H9 (cell line): ENCODE measurements around the gene AFDN. TPM values are rescaled to one million over a fixed set of nuclear protein-coding genes. Genes with fewer than 3 reads are reported as not detected.
A peak's percentile ranks its signal among the peaks of the same experiment; 100 is the strongest.

Source experiments
- DNase-seq: peaks from one replicate; pipeline ENCODE4 v3.0.0-alpha.2; 2017
- H2AFZ ChIP-seq: one replicate; pipeline ENCODE4 v1.6.1; 2013; ENCODE audit warnings: mild to moderate bottlenecking, low read length, control low read depth, moderate library complexity
- H2AK5ac ChIP-seq: 2 replicates; pipeline ENCODE4 v1.6.1; 2013; ENCODE audit warnings: low read length, control low read depth, mixed read lengths; ENCODE audit not compliant: insufficient read length
- H2BK120ac ChIP-seq: one replicate; pipeline ENCODE4 v1.6.1; 2013; ENCODE audit warnings: low read depth, mild to moderate bottlenecking, low read length, control low read depth, inconsistent platforms; ENCODE audit not compliant: poor library complexity, severe bottlenecking
- H2BK12ac ChIP-seq: 2 replicates; pipeline ENCODE4 v1.6.1; 2013; ENCODE audit warnings: low read length, control low read depth, mixed read lengths, low read depth; ENCODE audit not compliant: insufficient read length
- H2BK15ac ChIP-seq: 2 replicates; pipeline ENCODE4 v1.6.1; 2013; ENCODE audit warnings: low read depth, low read length, control low read depth
- H2BK20ac ChIP-seq: one replicate; pipeline ENCODE4 v1.6.1; 2013; ENCODE audit warnings: low read depth, mild to moderate bottlenecking, low read length, control low read depth, inconsistent platforms; ENCODE audit not compliant: poor library complexity, severe bottlenecking
- H2BK5ac ChIP-seq: 2 replicates; pipeline ENCODE4 v1.6.1; 2013; ENCODE audit warnings: low read length, control low read depth, mixed read lengths; ENCODE audit not compliant: insufficient read length
- H3K14ac ChIP-seq: 2 replicates; pipeline ENCODE4 v1.6.1; 2013; ENCODE audit warnings: low read length, control low read depth; ENCODE audit not compliant: insufficient read depth
- H3K18ac ChIP-seq: 2 replicates; pipeline ENCODE4 v1.6.1; 2013; ENCODE audit warnings: low read depth, mild to moderate bottlenecking, mixed read lengths, low read length, control low read depth; ENCODE audit not compliant: insufficient read length
- H3K23ac ChIP-seq: 2 replicates; pipeline ENCODE4 v1.6.1; 2013; ENCODE audit warnings: low read length, control low read depth, mixed read lengths, low read depth; ENCODE audit not compliant: insufficient read length
- H3K23me2 ChIP-seq: 2 replicates; pipeline ENCODE4 v1.6.1; 2013; ENCODE audit warnings: low read depth, mild to moderate bottlenecking, mixed read lengths, low read length, control low read depth; ENCODE audit not compliant: insufficient read length, poor library complexity, severe bottlenecking
- H3K27ac ChIP-seq: 2 replicates; pipeline ENCODE4 v1.5.1; 2013; ENCODE audit warnings: low read length, control low read depth, mixed read lengths, low read depth; ENCODE audit not compliant: insufficient read length
- H3K27me3 ChIP-seq: 2 replicates; pipeline ENCODE4 v1.6.1; 2013; ENCODE audit warnings: low read length, control low read depth, inconsistent platforms; ENCODE audit not compliant: insufficient read depth
- H3K4ac ChIP-seq: 2 replicates; pipeline ENCODE4 v1.6.1; 2013; ENCODE audit warnings: low read depth, mild to moderate bottlenecking, control low read depth, inconsistent platforms, low read length, moderate library complexity
- H3K4me1 ChIP-seq: 2 replicates; pipeline ENCODE4 v1.6.1; 2013; ENCODE audit warnings: low read length, control low read depth, inconsistent platforms; ENCODE audit not compliant: insufficient read depth
- H3K4me2 ChIP-seq: 2 replicates; pipeline ENCODE4 v1.6.1; 2013; ENCODE audit warnings: low read length, control low read depth, mixed read lengths; ENCODE audit not compliant: insufficient read length, insufficient read depth
- H3K56ac ChIP-seq: 2 replicates; pipeline ENCODE4 v1.6.1; 2013; ENCODE audit warnings: low read depth, mild to moderate bottlenecking, mixed read lengths, low read length, control low read depth; ENCODE audit not compliant: insufficient read length
- H3K79me1 ChIP-seq: 2 replicates; pipeline ENCODE4 v1.6.1; 2013; ENCODE audit warnings: low read depth, mild to moderate bottlenecking, moderate library complexity, low read length, control low read depth, inconsistent platforms; ENCODE audit not compliant: insufficient read depth, poor library complexity, severe bottlenecking
- H3K79me2 ChIP-seq: 2 replicates; pipeline ENCODE4 v1.6.1; 2013; ENCODE audit warnings: low read length, control low read depth, inconsistent platforms; ENCODE audit not compliant: insufficient read depth
- H3K9ac ChIP-seq: 2 replicates; pipeline ENCODE4 v1.6.1; 2013; ENCODE audit warnings: low read length, control low read depth, mixed read lengths; ENCODE audit not compliant: insufficient read length; ENCODE audit errors: extremely low read depth
- H3K9me3 ChIP-seq: one replicate; pipeline ENCODE4 v1.6.1; 2013; ENCODE audit warnings: low read depth, low read length, inconsistent platforms; ENCODE audit not compliant: control insufficient read depth
- H3T11ph ChIP-seq: one replicate; pipeline ENCODE4 v1.6.1; 2013; ENCODE audit warnings: mild to moderate bottlenecking, low read length, control low read depth, inconsistent platforms
- H4K20me1 ChIP-seq: one replicate; pipeline ENCODE4 v1.6.1; 2013; ENCODE audit not compliant: control insufficient read depth, insufficient read length, insufficient read depth
- H4K5ac ChIP-seq: 2 replicates; pipeline ENCODE4 v1.6.1; 2013; ENCODE audit warnings: low read depth, mild to moderate bottlenecking, mixed read lengths, low read length, control low read depth; ENCODE audit not compliant: insufficient read length
- H4K8ac ChIP-seq: replicated peaks from 2 replicates; pipeline ENCODE4 v1.6.1; 2013; ENCODE audit warnings: low read length, control low read depth, mixed read lengths, low read depth; ENCODE audit not compliant: insufficient read length
- H4K91ac ChIP-seq: 2 replicates; pipeline ENCODE4 v1.6.1; 2013; ENCODE audit warnings: low read depth, mild to moderate bottlenecking, moderate library complexity, mixed read lengths, low read length, control low read depth; ENCODE audit not compliant: insufficient read length
- H3K27ac Mint-ChIP-seq, 3 experiments: 2 replicates in 2 of 3; 3 replicates in 1 of 3; pipeline ENCODE4 v1.8.0; 2020 to 2021; ENCODE audit warnings: mixed read lengths in 3 of 3, mild to moderate bottlenecking in 1 of 3, moderate library complexity in 1 of 3
- H3K27me3 Mint-ChIP-seq: 2 replicates; pipeline ENCODE4 v1.8.0; 2021; ENCODE audit warnings: low read depth, mild to moderate bottlenecking, moderate library complexity, mixed read lengths
- H3K36me3 Mint-ChIP-seq, 3 experiments: 2 replicates in 2 of 3; 3 replicates in 1 of 3; pipeline ENCODE4 v1.8.0; 2020 to 2021; ENCODE audit warnings: low read depth in 3 of 3, mixed read lengths in 3 of 3; ENCODE audit not compliant: insufficient read depth in 1 of 3
- H3K4me1 Mint-ChIP-seq, 2 experiments: 2 replicates each; pipeline ENCODE4 v1.8.0; 2020; ENCODE audit warnings: mixed read lengths in 2 of 2
- H3K4me3 Mint-ChIP-seq, 2 experiments: 2 replicates in 1 of 2; 3 replicates in 1 of 2; pipeline ENCODE4 v1.8.0; 2020 to 2021; ENCODE audit warnings: mild to moderate bottlenecking in 2 of 2, mixed read lengths in 2 of 2, moderate library complexity in 1 of 2
- H3K9me3 Mint-ChIP-seq, 2 experiments: 2 replicates in 1 of 2; 3 replicates in 1 of 2; pipeline ENCODE4 v1.8.0; 2020; ENCODE audit warnings: mild to moderate bottlenecking in 2 of 2, mixed read lengths in 2 of 2, moderate library complexity in 1 of 2
- WGBS: extraction: QIAGEN DNeasy Blood & Tissue Kit; methylation state at CpG from one replicate; pipeline ENCODE4 v1.1.7; 2013; ENCODE audit warnings: missing lambda C conversion rate, low lambda C conversion rate, mixed read lengths; ENCODE audit not compliant: insufficient read length; ENCODE audit errors: extremely low coverage; 5-methylcytosine and 5-hydroxymethylcytosine counted together
- total RNA-seq: library from RNA; stranded (reverse); gene quantifications from 2 replicates; pipeline ENCODE4 v1.2.1, GENCODE V29; 2021
- TF ChIP-seq, protein P1 (sequence below): fragments of 200-600 bp; sonication (generic); conservative IDR thresholded peaks from 3 replicates; pipeline ENCODE4 v1.8.0; 2021; ENCODE audit warnings: antibody characterized with exemption, mild to moderate bottlenecking

The AFDN gene
- total RNA-seq, 1 experiment from 2014 or later: 157 TPM

DNA sequence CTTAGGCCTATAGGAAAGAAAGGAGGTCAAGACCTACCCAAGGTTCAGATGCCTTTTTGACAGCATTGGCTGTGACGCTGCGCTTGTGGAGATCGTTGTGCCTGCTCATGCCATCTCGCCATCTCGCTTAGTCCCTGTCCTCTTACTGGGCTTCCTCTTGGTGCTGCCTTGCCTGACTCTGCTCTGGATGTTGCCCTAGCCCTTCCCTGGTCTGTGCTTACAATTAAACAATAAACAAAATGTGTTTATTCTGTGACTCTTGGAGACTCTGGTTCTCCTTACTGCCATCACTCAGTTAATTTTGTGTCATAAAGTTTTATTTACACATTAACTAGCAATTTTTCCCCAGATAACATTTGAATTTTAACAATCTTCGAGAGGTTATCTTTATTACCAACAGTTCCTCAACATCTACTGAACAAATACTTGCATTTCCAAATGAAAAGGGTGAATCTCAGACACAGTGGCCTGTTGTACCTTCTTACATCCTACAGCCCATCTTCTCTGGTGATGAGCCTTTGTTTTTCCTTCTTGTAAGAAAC, 11.6 kb downstream of the AFDN start:
- no peak overlapping the region for H2AFZ ChIP-seq
- H4K20me1 ChIP-seq: no peaks in the 10 kb centered on the region
- no peak overlapping the region for H3K4me3 Mint-ChIP-seq
- H2BK120ac ChIP-seq: no peak overlapping the region
- no peaks in the 10 kb centered on the region for H3K23me2 ChIP-seq
- H3K18ac ChIP-seq: no peak overlapping the region
- H3K79me1 ChIP-seq: peaks cover 5% of the 10 kb centered on the region
- H3K27ac Mint-ChIP-seq: peak overlapping the region in 1 of 3 experiments; percentile 74; a peak in 2 of 7 replicates
- no peak overlapping the region for H2AK5ac ChIP-seq
- H3K56ac ChIP-seq: no peak overlapping the region
- no peak overlapping the region for H3K4ac ChIP-seq
- H3K9me3 Mint-ChIP-seq: no peaks in the 10 kb centered on the region
- H2BK5ac ChIP-seq: no peak overlapping the region
- H3K27ac ChIP-seq: no peak overlapping the region
- no peak overlapping the region for H4K5ac ChIP-seq
- H3K4me1 Mint-ChIP-seq: peaks cover 17 to 20% of the 10 kb centered on the region in 2 experiments
- no peak for DNase-seq
- H3K79me2 ChIP-seq: peaks cover 63% of the 10 kb centered on the region
- H3K9ac ChIP-seq: no peak overlapping the region
- H3K4me2 ChIP-seq: no peak overlapping the region
- H3K36me3 Mint-ChIP-seq: no peaks in the 10 kb centered on the region
- no peak overlapping the region for H3K14ac ChIP-seq
- TF ChIP-seq, protein P1, sequence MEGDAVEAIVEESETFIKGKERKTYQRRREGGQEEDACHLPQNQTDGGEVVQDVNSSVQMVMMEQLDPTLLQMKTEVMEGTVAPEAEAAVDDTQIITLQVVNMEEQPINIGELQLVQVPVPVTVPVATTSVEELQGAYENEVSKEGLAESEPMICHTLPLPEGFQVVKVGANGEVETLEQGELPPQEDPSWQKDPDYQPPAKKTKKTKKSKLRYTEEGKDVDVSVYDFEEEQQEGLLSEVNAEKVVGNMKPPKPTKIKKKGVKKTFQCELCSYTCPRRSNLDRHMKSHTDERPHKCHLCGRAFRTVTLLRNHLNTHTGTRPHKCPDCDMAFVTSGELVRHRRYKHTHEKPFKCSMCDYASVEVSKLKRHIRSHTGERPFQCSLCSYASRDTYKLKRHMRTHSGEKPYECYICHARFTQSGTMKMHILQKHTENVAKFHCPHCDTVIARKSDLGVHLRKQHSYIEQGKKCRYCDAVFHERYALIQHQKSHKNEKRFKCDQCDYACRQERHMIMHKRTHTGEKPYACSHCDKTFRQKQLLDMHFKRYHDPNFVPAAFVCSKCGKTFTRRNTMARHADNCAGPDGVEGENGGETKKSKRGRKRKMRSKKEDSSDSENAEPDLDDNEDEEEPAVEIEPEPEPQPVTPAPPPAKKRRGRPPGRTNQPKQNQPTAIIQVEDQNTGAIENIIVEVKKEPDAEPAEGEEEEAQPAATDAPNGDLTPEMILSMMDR: no peak
- no CpG with 5 or more reads among the region's 6 CpGs for WGBS
- H2BK20ac ChIP-seq: no peak overlapping the region
- H2BK15ac ChIP-seq: no peak overlapping the region
- H3K27me3 Mint-ChIP-seq: no peaks in the 10 kb centered on the region
- no peaks in the 10 kb centered on the region for H3K9me3 ChIP-seq
- no peaks in the 10 kb centered on the region for H3K27me3 ChIP-seq
- H2BK12ac ChIP-seq: no peak overlapping the region
- H4K8ac ChIP-seq: no peak overlapping the region
- no peak overlapping the region for H3K23ac ChIP-seq
- H4K91ac ChIP-seq: no peak overlapping the region
- peaks cover 22% of the 10 kb centered on the region; the same call in 1 of the 2 replicates for H3K4me1 ChIP-seq
- no peak overlapping the region for H3T11ph ChIP-seq
